ENCODE data around the gene POU1F1. TPM values are rescaled to one million over a fixed set of nuclear protein-coding genes. Genes with fewer than 3 reads are reported as not detected.
A peak's percentile ranks its signal among the peaks of the same experiment; 100 is the strongest.

The POU1F1 gene

GRCh38 chr3:87218560-87218959 lies 57.8 kb downstream of the POU1F1 start:
- Histone ChIP-seq H2BK120ac (ENCODE audit: low read depth, low read length) (no peak overlapping the region), H4K5ac (ENCODE audit: low read length) (no peak overlapping the region), H3K79me1 (ENCODE audit: low read length) (no peaks in the 10 kb centered on the region), H3K36me3 (ENCODE audit: control insufficient read depth, insufficient read depth, low read length) (no peaks in the 10 kb centered on the region), H3K4ac (ENCODE audit: low read depth, low read length) (no peak overlapping the region), H3K56ac (ENCODE audit: low read length) (no peak overlapping the region), H2BK5ac (ENCODE audit: low read length) (no peak overlapping the region), H2BK15ac (replicated peaks; ENCODE audit: low read depth) (no peak overlapping the region), H3K4me3 (ENCODE audit: low read length) (no peak overlapping the region), H3K4me2 (ENCODE audit: low read length) (no peak overlapping the region), H3K9ac (ENCODE audit: low read length) (no peak overlapping the region), H3K27me3 (ENCODE audit: insufficient read depth, low read length, poor library complexity) (no peaks in the 10 kb centered on the region), H3K23ac (ENCODE audit: low read length) (no peak overlapping the region), H3K4me1 (ENCODE audit: control insufficient read depth, low read depth, low read length) (no peaks in the 10 kb centered on the region), H4K8ac (ENCODE audit: low read depth, low read length) (no peak overlapping the region), H2AK5ac (ENCODE audit: low read length) (no peak overlapping the region), H3K79me2 (ENCODE audit: control insufficient read depth, insufficient read depth, low read length) (no peaks in the 10 kb centered on the region), H3K27ac (ENCODE audit: low read depth, low read length) (no peak overlapping the region), H3K18ac (ENCODE audit: low read length) (no peak overlapping the region)
- peak; percentile 13 for DNase-seq
- no CpG with 5 or more reads among the region's 1 CpG for WGBS (ENCODE audit: extremely low coverage, insufficient coverage, low lambda C conversion rate)

Small RNAs within 50 kb of the gene (small RNA-seq; reads per million reads assigned to genes)
- not detected for gene MIR4795 (ENCODE audit: insufficient read depth)
